BLaER1 (cell line): ENCODE data around the gene EML2.
A peak's percentile ranks its signal among the peaks of the same experiment; 100 is the strongest.

Experiments used
- H3K27ac ChIP-seq: shearing (Covaris generic); formaldehyde crosslinking; 2 replicates; pipeline ENCODE4 v1.8.1; 2022
- H3K27me3 ChIP-seq: shearing (Covaris generic); formaldehyde crosslinking; 2 replicates; pipeline ENCODE4 v1.8.1; 2022
- H3K36me3 ChIP-seq: shearing (Covaris generic); formaldehyde crosslinking; 2 replicates; pipeline ENCODE4 v1.8.1; 2022
- H3K4me1 ChIP-seq: shearing (Covaris generic); formaldehyde crosslinking; 2 replicates; pipeline ENCODE4 v1.8.1; 2022
- H3K4me2 ChIP-seq: shearing (Covaris generic); formaldehyde crosslinking; 2 replicates; pipeline ENCODE4 v1.8.1; 2022
- H3K4me3 ChIP-seq: shearing (Covaris generic); formaldehyde crosslinking; 2 replicates; pipeline ENCODE4 v1.8.1; 2022
- H3K9ac ChIP-seq: shearing (Covaris generic); formaldehyde crosslinking; 2 replicates; pipeline ENCODE4 v1.8.1; 2022
- H3K9me3 ChIP-seq: shearing (Covaris generic); formaldehyde crosslinking; 2 replicates; pipeline ENCODE4 v1.8.1; 2022
- H4K20me1 ChIP-seq: shearing (Covaris generic); formaldehyde crosslinking; 2 replicates; pipeline ENCODE4 v1.8.1; 2022
- Cebpa-rat ChIP-seq: shearing (Covaris generic); IDR thresholded peaks from 2 replicates; pipeline ENCODE4 v1.8.1; 2022

EML2 gene

DNA sequence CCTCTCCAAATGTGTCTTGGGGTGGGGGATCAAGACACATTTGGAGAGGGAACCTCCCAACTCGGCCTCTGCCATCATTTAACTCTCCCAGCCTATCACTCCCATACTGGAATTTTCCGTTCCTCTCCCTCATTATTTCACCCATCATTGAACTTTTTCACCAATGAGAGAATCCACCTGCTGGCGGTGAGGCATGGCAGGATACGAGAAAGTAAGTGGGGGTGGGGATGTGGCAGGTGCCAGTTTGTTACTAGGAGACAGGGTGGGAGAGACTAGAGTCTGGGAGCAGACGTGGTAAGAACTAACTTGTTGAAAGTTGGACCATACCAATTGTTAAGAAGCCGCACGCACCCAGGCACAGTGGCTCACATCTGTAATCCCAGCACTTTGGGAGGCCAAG is 35.7 kb upstream of the EML2 start:
- no peaks in the 10 kb centered on the region for H3K9me3 ChIP-seq
- H3K27ac ChIP-seq, result no peak overlapping the region
- H3K27me3 ChIP-seq, result peaks cover 92% of the 10 kb centered on the region
- H3K36me3 ChIP-seq, result no peaks in the 10 kb centered on the region
- H3K4me2 ChIP-seq, result no peak overlapping the region
- H3K4me3 ChIP-seq, result no peak overlapping the region
- peaks cover 8% of the 10 kb centered on the region; the same call in 1 of the 2 replicates for H4K20me1 ChIP-seq
- 0 out of 2 replicates have a peak, but pooled peaks cover 9% of the 10 kb centered on the region for H3K4me1 ChIP-seq
- H3K9ac ChIP-seq, result no peak overlapping the region
- TF ChIP-seq Cebpa-rat, result no peak

DNA sequence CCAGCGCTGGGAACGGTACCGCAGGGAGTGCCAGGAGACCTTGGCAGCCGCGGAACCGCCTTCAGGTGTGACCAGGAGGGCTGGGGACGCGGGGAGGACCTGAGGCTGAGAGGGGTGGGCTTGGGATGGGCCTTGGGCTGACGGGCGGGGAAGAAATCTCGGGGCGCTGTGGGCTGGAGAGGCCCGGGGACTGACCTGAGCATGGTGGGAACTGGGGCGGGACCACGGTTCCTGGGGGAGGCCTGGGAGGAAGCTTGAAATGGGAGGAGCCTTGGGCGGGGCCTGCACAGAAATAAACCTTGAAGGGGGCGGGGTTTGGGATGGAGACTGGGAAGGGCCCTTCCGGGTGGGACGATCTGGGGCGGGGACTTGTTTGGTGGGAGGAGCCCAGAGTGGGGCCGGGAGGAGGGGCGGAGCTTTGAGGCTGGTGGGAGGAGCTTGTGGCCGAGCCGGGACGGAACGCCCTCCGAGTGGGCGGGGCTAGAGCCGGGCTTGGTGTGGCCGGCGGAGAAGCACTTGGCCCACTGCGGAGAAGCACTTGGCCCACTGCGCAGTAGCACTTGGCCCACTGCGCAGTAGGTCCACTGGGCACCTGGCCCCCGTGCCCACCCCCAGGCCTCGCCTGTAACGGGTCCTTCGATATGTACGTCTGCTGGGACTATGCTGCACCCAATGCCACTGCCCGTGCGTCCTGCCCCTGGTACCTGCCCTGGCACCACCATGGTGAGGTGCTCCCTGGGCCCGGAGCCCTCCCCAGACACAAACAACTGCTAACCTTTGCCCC is 31.7 kb upstream of the EML2 start:
- no peak overlapping the region for H3K27ac ChIP-seq
- H3K4me2 ChIP-seq, result peak overlapping the region; percentile 17; the same call in 1 of the 2 replicates
- H3K9ac ChIP-seq, result no peak overlapping the region

DNA sequence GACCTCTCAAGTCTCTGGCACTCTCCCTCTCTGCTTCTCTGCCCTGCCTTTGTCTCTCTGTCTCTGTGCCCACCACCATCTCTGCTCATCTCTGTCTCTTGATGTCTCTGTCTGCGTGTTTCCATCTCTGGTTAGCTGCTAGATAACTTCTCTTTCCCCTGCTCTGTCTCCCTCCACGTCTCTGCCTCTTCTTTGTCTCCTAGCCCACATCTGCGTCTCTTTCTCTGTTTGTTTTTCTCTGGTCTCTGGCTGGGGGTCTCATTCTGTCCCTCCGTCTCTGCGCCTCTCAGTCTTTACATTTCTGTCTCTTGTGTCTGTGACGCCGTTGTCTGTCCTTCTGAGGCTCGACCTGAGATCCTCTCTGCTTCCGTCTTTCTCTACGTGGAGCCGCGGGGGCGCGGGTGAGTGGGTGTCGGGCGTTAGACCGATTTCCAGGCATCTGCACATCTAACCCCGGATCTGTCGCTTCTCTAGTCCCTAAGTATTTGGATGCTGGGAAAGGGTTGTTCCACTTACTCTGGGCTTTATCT is 29.2 kb upstream of the EML2 start:
- Histone ChIP-seq H3K9me3 (no peaks in the 10 kb centered on the region), H3K4me3 (peak overlapping the region; percentile 59), H4K20me1 (peaks cover 11% of the 10 kb centered on the region; the same call in 1 of the 2 replicates), H3K9ac (peak overlapping the region; percentile 13; the same call in 1 of the 2 replicates), H3K36me3 (no peaks in the 10 kb centered on the region), H3K27ac (no peak overlapping the region), H3K4me1 (peaks cover 37% of the 10 kb centered on the region), H3K27me3 (peaks cover 67% of the 10 kb centered on the region), H3K4me2 (peak overlapping the region; percentile 92)
- no peak for TF ChIP-seq Cebpa-rat

More for the DNA sequence above, 31.7 kb upstream of the EML2 start:
- H3K4me3 ChIP-seq, result no peak overlapping the region
- peaks cover 11% of the 10 kb centered on the region; the same call in 1 of the 2 replicates for H4K20me1 ChIP-seq
- H3K36me3 ChIP-seq, result no peaks in the 10 kb centered on the region
- H3K27me3 ChIP-seq, result peaks cover 90% of the 10 kb centered on the region
- peaks cover 27% of the 10 kb centered on the region for H3K4me1 ChIP-seq
- TF ChIP-seq Cebpa-rat, result no peak
- no peaks in the 10 kb centered on the region for H3K9me3 ChIP-seq

DNA sequence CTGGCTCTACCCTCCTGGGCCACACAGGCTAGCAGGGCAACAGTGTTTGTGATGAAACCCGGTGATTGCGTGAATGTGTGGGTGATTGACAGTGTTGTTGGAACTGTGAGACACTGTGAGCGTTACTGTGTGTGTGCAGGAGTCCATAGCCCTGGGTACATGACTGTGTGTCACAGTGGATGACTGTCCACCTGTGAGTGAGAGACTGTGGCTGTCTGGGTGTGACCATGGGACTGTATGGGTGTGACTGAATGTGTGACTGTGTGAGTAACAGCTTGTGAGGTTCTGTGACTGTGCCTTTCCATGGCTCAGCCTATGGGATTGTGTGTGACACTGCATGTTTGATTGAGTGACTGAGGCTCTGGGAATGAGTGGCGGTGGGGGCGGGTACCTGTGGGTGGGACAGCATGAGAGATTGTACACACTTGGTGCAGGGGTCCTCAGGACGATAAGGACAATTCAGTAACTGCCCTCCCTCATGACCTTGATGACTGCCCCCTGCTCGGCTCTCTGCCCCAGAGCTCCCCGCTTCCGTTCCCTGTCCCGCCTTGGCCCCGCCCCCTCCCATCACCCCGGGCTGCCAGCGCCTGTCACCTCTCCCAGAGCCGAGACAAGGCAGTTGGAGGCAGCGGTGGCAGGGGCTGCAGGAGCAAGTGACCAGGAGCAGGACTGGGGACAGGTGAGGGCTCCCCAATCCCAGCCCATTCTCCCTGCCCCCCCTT is 28.6 kb upstream of the EML2 start, which contains the start of gene GIPR:
TSS of gene GIPR (plus strand) at position 602 of the 722 bp plus-strand sequence. CDS start 1,300 bp downstream, outside the sequence.
- no peak for TF ChIP-seq Cebpa-rat
- Histone ChIP-seq H3K27ac (no peak within 1 kb of the TSS), H3K36me3 (no peaks in the 10 kb centered on the region), H3K4me3 (peak within 1 kb of the TSS; percentile 59), H3K4me2 (peak within 1 kb of the TSS; percentile 92), H3K27me3 (peaks cover 62% of the 10 kb centered on the region), H3K9me3 (no peaks in the 10 kb centered on the region), H3K9ac (peak within 1 kb of the TSS; percentile 13; the same call in 1 of the 2 replicates), H3K4me1 (peaks cover 37% of the 10 kb centered on the region), H4K20me1 (peaks cover 11% of the 10 kb centered on the region; the same call in 1 of the 2 replicates)

DNA sequence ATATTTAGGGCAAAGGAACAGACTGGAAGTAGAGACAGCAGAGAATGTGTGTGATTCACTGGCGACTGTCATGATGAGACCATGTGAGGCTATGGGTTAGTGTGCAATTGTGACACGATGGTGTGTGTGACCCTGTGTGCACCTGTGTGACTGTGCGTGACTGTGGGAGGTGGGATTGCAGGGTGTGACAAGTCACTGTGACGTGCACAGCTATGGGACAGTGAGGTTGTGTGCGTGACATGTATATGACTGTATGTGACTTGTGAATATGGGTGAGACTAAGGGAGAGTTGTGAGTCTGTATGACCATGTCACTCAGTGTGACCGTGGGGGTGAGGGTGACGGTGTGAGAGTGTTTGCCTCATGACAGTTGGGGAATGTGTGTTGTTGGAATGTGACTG is 25.4 kb upstream of the EML2 start:
- TF ChIP-seq Cebpa-rat, result no peak
- H3K4me3 ChIP-seq, result no peak overlapping the region
- H4K20me1 ChIP-seq, result peaks cover 7% of the 10 kb centered on the region; the same call in 1 of the 2 replicates
- H3K4me1 ChIP-seq, result peaks cover 31% of the 10 kb centered on the region
- no peaks in the 10 kb centered on the region for H3K9me3 ChIP-seq
- no peak overlapping the region for H3K9ac ChIP-seq
- H3K27ac ChIP-seq, result no peak overlapping the region
- H3K36me3 ChIP-seq, result no peaks in the 10 kb centered on the region
- peak overlapping the region; percentile 60 for H3K4me2 ChIP-seq
- peaks cover 32% of the 10 kb centered on the region for H3K27me3 ChIP-seq

DNA sequence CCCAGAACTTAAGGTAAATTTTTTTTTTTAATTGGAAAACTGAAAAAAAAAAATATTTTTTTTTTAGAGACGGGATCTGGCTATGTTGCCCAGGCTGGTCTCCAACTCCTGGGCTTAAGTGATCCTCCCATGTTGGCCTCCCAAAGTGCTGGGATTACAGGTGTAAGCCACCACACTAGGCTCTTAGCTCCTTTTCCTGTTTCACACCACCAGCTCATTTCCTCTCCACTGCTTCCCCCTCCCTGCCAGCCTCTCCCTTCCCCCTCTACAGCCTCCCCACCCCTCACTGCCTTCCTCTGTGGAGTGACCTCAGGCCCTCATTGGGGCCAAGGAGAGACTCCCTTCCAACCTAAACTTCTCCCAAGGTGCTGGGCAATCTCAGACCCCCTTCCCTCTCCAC is 24.6 kb upstream of the EML2 start:
- H3K36me3 ChIP-seq, result no peaks in the 10 kb centered on the region
- peaks cover 24% of the 10 kb centered on the region for H3K4me1 ChIP-seq
- H3K9ac ChIP-seq, result no peak overlapping the region
- H3K4me2 ChIP-seq, result peak overlapping the region; percentile 60
- H3K4me3 ChIP-seq, result no peak overlapping the region
- H3K27me3 ChIP-seq, result peaks cover 24% of the 10 kb centered on the region
- H3K9me3 ChIP-seq, result no peaks in the 10 kb centered on the region
- H3K27ac ChIP-seq, result no peak overlapping the region
- no peaks in the 10 kb centered on the region for H4K20me1 ChIP-seq
- TF ChIP-seq Cebpa-rat, result no peak

DNA sequence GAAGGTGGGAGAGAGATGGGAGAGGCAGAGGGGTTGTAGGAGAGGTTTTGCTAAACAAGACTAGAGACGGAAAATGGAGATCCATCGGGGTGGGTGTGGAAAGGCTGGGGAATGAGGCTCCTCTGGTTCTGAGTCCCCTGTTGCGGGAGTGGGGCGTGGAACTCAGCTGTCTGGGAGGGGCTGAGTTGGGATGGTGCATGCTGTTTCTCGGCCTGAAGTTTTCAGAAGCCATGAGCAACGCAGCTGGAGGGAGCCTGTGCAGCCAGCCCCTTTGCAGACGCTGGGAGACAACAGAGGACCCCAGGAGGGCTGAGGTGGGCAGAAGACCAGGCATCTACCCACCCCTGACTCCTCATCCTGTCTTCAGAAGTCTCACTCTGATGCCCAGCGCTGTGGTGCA is 21.4 kb upstream of the EML2 start:
- Histone ChIP-seq H3K9me3 (no peaks in the 10 kb centered on the region), H3K36me3 (no peaks in the 10 kb centered on the region), H3K4me3 (no peak overlapping the region), H3K4me1 (peaks cover 10% of the 10 kb centered on the region), H4K20me1 (no peaks in the 10 kb centered on the region), H3K9ac (no peak overlapping the region), H3K27ac (no peak overlapping the region), H3K4me2 (no peak overlapping the region), H3K27me3 (no peaks in the 10 kb centered on the region)
- no peak for TF ChIP-seq Cebpa-rat

DNA sequence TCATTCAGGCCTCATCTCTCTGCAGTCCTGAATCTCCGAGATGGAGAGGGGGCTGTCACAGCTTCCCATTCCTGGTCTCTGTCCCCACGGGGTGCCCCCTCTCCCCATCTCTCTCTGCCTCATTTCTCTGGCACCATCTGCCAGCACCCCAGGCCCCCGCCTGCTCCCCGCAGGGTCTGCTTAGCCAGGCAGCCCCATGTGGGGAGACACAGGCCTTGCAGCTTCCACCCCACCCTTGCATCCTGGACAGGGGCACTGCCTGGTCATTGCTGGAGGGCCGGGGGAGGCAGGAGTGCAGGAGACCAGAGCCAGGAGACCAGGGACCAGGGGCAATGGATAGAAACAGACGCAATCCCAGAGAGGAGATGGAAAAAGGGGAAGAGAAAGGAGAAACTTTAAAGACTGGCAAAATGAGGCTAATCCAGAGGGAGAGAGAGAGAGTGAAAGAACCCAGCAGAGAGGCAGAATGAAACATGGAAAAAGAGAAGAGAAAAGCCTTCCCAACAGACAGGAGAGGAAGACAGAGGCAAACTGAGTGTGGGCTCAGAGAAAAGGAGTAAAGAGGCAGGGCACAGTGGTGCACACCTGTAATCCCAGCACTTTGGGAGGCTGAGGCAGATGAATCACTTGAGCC is 20.0 kb upstream of the EML2 start:
- no peak overlapping the region for H3K4me2 ChIP-seq
- H3K4me1 ChIP-seq, result peaks cover 6% of the 10 kb centered on the region
- no peaks in the 10 kb centered on the region for H4K20me1 ChIP-seq
- H3K36me3 ChIP-seq, result no peaks in the 10 kb centered on the region
- H3K9ac ChIP-seq, result no peak overlapping the region
- no peak overlapping the region for H3K27ac ChIP-seq
- H3K4me3 ChIP-seq, result no peak overlapping the region
- no peak for TF ChIP-seq Cebpa-rat
- H3K9me3 ChIP-seq, result no peaks in the 10 kb centered on the region
- H3K27me3 ChIP-seq, result no peaks in the 10 kb centered on the region

DNA sequence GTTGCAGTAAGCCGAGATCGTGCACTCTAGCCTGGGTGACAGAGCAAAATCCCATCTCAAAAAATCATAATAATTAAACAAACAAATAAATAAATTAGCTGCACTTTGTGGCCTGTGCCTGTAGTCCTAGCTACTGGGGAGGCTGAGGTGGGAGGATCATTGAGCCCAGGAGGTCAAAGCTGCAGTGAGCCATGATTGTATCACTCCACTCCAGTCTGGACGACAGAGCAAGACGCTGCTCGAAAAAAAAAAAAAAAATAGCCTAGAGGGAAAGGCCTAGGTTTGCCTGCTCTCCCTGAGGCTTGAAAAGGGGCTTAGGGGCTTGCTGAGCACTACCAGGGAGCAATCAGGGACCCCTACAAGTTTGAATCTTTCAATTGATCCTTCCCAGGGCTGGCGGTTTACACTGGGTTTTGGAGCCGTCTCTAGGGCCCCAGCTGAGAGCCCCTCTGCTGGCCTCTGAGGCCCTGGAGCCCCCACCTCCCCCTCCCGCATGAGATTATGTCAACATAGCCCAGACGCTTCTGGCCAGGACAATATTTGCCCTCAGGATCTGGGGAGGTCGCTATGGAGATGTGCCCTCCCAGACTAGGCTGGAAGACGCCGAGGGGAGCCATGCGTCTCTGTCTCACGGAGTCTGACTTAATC is 18.4 kb upstream of the EML2 start:
- H3K27ac ChIP-seq, result no peak overlapping the region
- H3K9me3 ChIP-seq, result no peaks in the 10 kb centered on the region
- no peaks in the 10 kb centered on the region for H4K20me1 ChIP-seq
- peaks cover 4% of the 10 kb centered on the region; the same call in 1 of the 2 replicates for H3K4me1 ChIP-seq
- H3K36me3 ChIP-seq, result no peaks in the 10 kb centered on the region
- TF ChIP-seq Cebpa-rat, result no peak
- no peak overlapping the region for H3K4me3 ChIP-seq
- H3K9ac ChIP-seq, result no peak overlapping the region
- H3K27me3 ChIP-seq, result no peaks in the 10 kb centered on the region
- no peak overlapping the region for H3K4me2 ChIP-seq
